NCI-H2029 (cell line): ENCODE measurements around the gene KIDINS220.
A peak's percentile ranks its signal among the peaks of the same experiment; 100 is the strongest.

Source experiments
- DNase-seq: peaks from one replicate; lab custom pipeline; 2025; lab: John Stamatoyannopoulos, UW

The KIDINS220 gene

DNA sequence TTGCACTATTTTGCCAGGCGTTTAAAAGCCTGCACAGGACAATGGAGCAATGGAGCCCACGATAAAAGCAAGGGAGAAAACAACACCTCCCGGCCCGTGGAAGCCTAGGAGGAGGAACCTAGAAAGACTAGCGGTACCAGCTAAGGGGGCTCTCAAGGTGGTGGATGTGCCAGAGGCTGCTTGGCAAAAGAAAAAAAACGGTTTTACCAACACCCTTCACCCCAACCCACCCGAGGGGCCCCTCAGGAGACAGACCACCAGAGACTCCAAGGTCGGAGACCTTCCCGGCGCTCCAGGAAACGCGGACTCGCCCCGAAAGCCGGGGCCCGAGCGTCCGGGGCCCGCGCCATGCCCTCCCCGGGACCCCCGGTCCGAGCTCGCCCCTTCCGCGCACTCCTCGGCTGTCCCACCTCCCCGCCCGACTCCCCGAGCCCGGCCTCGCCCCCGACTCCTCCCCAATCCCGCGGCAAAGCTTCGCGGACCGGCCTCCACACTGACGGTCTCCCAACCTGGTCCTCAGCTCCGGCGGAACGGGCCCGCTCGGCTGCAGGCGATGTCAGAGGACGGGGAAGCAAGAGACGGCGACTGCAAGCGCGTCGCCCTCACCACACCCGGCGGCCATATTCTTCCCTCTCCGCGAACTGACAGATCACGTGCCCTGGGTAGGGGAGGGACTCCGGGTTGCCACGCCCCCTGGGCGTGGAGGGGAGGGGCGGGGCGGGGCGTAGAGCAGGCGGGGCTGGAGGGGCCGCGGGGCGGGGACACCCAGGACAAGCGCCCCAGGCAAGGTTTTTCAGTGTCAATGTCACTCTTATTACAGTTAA is at the start of gene KIDINS220:
TSS of gene KIDINS220 (minus strand) at position 643 of the 824 bp plus-strand sequence. CDS start 10,520 bp downstream, outside the sequence.
- peak; percentile 53 for DNase-seq

DNA sequence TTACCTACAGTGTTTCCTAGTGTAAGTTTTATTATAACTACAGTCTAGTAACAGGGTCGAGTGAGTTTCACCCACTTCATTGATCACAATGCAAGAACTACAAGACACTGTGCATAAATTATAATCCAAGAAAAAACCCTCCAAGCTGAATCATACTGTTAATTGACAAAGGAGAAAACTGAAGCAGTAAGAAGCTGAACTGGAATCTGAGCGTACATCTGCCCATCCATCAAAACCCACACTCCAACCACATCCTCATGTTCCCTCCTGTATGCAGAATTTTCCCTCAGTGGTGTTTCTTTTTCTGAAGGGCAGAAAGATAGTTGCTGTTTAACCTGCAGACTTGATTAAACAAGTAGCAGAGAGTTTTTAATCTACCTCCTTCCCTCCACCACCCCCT is 49.5 kb upstream of the KIDINS220 start:
- no peak for DNase-seq

DNA sequence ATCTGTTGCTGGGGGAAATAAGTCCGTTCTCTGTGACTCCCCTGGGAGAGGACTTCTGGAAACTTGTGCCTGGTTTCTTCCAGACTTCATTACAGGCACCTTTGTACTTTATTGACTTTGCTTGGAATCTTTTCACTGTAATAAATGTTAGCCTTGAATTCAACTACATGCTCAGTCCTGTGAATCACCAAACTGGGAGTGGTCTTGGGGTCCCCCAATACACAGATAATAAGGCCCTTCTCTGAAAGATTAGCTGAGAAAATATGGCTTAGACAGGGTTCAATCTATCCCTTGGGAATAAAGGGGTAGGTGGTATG is 48.7 kb upstream of the KIDINS220 start:
- no peak for DNase-seq

DNA sequence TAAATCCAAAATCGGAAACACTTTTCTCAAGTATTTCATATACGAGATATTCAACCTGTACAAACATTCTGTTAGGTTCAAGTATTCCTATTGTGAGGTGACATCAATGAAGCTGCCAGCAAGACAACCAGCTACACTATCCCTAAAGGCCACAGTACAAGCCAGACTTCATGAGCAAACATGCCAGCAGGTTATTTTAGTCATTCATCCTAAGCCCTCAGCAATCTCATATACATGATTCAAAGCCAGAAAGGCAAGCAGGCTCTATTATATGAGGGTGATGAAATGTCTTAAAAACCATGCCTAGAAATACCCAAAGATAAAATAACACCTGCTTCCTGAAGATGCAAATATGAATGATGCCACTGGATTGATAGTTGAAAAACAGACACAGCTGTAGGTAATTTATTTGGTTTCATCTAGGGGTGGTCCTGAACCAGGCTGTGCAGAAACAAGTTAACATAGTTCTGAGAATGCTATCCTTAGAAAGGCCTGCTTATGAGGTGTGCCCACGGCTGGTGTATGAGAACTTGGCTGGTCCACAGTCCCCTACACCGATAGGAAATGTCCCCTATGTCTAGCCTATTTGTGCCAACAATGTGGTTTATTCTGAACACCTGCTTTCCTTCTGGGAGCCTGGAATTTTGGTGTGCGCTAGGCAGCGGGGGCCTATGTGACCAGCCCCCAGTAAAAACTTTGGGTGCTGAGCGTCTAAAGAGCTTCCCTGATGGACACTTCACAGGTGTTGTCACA is 48.2 kb upstream of the KIDINS220 start:
- no peak for DNase-seq

DNA sequence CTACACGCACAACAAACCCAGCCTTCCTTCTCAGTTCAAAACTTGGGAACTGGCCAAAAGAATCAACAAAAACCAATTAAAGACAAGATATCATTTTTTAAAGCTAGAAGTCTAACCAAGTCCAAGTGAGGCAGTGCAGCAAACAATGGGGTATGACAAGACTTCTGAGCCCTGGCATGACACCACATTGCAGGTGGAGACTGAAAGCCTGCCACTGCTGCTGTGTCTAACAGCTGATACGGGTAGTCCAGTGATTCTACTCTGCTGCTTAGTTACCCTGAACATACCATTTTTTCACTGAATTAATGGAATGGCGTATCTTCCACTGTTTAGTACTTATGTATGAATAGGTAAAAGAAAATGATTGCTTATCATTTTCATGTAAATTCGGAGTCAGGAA is 47.4 kb upstream of the KIDINS220 start:
- no peak for DNase-seq

DNA sequence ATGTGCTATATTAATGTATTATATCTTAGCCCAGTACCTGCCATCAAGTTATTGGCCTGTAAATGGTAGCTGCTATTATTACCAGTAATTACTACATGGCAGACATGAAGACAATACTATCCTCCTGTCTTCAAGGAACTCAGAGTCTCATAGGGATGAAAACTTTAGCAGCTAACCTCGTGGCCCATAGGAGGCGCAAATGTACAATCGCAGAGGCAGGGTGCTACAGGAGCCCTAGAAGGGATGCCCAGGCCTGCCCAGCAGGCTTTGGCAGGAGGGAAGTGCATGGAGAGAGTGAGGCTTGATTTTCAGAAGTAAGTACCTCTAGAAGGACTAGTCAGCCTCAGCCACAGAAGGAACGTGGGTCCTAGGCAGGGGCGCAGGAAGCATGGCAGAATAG is 44.7 kb upstream of the KIDINS220 start:
- DNase-seq, result no peak

DNA sequence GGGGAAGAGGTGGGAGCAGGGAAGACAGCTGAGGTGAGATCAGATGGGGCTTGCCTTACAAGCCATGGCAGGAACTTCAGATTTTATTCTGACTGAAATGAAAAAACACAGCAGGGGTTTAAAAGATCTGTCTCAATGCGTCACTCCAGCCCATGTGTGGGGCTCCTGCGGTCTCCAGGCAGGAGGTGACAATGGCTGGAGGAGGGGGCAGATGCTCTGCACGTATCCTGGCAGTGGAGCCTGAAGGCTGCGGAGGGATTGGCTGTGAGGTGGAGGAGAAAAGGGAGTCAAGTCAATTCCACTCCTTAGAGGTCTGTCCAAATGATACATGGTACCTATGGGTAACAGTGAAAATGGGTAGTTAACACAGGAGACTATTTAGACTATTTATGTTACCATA is 40.5 kb upstream of the KIDINS220 start:
- no peak for DNase-seq

DNA sequence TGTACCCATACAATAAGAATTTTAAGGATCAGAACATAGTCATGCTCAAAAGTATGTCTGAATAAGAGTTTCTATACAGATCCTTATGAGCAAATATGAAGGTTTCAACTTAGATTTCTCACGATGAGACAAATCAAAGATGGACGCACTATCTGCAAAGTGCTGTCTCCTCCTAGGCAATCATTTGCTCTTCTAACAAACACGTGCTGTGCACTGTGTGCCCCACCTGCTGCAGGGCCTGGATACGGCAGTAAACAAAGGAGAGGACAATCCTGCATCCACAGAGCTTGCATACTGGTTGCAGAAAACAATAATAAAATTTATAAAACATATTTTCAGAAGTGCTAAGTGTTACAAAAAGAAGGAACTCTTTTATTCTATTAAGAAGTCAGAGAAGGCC is 39.9 kb upstream of the KIDINS220 start:
- no peak for DNase-seq

DNA sequence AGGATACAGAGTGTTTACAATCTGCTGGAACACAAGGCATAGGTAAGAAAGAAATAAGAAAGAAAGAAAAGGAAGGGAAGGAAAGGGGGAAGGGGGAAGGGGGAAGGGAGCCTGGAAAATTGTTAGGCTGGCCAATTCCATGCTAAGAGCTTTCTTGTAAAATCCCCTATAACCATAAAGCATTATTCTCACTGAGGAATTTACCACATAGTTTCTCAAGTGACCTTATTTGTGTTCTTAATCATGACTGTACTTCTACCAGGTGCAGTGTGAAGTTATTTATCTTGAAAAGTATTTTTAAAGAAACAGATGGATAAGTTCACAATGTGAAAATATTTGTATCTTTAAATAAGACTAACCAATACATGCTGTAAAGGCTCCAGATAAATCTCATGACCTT is 39.2 kb upstream of the KIDINS220 start:
- DNase-seq, result no peak

DNA sequence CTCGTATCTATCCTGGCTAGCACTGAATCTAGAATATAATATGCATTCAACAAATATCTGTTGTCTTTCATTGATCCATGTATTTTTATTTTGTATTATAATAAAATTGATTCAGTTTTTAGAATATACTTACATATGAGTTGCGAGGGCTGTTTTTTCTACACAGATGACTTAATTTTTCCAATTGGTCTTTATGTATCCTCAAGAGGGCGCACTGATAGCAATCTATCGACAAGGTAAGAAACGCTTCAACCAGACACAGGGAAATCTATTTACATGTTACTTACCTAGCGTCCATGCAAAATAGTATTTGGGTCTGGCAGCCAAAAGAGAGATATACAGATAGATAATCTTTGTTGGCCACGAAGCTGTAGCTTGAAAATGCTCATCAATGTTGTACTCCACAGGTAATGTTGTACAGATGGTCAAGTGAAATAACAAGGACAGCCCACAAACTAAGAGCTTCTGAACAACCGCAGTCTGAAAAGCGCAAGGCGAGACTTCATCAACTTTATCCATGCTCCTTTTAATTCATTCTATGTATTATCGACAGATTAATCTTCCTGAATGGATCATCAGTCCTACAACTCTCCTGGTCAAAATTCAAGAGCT is 35.5 kb upstream of the KIDINS220 start:
- DNase-seq, result peak; percentile 12

DNA sequence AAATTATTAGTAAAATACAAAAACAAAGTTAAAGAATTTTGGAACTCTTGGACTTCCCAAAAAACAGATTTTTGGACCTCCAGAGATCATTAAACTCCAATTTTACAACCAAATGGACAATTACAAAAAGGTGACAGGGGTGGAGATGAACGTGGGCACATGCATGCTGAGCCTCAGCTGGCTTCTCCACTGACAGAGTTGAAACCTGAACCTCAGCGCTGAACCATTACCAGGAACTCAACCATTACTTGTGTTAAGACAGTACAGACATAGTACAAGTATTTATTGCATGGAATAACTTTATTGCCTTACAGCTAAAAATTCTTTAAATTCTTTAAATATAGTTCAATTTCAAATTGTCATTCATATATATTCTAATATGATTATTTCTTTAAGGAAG is 33.0 kb upstream of the KIDINS220 start:
- no peak for DNase-seq

DNA sequence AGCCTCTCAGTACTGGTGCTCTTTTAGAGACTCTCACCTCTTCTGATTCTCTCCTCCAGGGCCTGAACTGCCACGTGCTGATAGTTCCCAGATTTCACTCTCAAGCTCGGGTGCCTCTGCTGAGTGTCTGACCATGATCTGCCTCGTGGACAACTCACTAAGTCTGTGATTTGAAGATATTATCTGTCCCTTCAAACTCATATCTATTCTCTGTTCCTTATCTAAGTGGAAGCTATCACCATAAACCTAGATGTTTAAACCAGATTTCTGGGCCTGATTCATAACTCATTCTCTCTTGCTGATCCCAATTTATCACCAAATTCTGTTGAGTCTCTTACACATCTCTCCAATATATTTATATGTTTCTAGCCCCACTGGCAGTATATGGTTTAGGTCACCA is 29.9 kb upstream of the KIDINS220 start:
- no peak for DNase-seq

DNA sequence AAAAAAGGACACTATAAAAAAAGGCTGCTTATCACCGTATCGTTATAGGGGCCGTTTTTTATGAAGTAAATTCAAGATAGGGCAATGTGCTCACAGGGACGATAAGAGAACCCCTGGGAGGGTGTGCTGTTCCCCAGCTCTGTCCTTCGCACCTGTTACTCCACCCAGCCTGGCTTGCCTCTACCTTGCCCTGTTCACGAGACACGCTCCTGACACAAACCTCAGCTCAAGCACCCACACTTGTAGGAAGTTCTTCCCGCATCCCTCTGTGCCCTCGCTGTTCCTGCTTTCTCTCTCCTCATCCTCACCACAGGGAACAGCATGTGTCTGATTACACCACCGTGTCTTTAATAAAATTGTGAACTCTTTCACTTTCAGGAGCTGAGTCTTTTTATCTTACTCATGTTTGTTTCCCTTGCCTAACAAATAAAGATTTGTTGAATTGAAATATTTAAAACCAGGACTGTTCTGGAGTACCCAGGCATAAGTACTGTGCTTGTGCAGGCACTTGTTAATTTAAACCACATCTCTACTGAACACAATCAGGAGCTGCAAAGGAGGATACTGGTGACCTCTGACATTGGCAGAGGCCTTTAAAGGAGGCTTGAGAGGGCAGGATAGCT is 26.0 kb upstream of the KIDINS220 start:
- no peak for DNase-seq

DNA sequence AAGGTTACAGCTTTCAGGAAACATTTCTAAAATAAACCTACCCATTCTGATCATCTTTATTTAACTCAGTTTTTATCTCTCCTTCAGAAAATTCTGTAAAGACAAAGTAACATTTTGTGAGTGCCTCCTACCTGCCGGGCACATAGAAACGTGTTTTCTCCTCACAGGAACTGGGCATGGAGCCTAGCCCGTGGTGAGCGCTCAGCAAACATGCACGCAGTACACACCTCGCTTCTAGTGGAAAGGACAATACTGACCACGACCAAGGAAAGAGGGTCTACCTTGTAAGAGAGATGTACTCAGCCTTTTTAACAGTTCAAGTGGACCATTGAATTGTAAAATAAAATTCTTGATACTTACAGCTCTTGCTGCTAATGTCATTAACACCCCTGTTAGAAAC is 24.8 kb upstream of the KIDINS220 start:
- DNase-seq, result peak; percentile 41

DNA sequence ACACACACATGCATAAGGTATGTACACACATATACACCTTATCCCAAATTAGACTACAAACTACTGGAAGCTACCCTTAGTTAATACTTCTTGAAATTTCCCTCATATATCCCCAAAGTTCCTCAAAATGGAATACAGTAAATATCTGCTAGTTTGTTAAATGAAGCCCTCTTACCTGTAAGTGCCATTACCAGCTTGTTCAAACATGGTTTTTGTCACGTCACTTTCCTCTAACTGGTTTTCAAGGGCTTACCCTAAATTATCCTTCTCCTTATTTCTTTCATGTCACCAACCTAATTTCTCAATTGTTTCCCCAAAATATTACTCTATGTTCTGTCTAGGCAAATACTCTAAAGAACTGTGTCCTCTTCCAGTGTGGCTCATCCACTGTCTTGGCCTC is 24.4 kb upstream of the KIDINS220 start:
- DNase-seq, result no peak

DNA sequence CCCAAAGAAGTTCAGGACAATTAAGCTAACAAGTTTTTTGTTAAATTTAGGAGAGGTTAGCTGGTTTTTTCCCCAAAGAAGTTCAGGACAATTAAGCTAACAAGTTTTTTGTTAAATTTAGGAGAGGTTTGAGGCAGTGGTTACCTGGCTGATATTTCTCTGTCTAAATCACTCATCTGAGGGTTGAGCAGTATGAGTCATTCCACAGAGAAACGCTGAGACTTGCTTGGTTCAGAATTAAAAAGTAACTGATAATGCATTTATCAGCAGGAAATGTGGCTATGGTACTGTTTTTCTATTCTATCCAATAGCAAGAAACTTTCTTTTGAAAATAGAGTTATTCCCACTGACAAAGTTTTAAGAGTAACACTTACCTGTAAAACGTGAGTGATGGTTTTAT is 22.8 kb upstream of the KIDINS220 start:
- DNase-seq, result no peak

DNA sequence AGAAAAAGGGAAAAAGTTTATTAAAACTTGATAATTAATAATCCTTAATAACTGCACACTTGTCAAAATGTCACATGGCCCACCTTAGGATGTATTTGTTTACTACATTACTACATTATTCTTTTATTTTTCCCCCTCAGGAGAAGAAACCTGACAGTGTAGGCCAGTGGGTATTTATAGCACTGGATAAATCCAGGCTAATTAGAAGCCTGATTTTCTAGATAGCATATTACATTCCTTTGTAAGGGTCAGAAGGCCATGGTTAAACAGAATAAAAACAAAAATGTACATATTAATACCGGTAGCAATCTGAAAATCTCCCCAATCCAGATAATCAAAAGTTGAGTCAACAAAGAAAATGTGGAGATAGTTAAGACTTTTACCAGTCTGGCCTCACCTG is 21.5 kb upstream of the KIDINS220 start:
- no peak for DNase-seq

DNA sequence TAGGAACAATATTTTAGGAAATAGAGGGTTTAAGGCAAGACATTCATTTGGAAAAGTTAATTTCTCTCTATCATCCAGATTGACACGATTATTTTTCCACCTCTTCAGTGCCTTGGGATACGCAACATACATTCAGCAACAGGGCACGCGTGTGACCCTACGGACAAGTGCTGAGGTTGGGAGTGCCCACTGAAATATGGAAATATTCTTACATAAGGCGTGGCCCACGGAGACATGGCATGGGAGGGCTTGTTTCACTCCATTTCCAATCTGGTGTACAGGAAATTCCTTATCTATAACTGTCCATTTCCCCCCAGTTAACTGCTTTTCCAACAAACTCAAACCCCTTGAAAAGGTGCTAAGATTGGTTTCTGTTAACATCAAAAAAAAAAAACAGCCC is 20.9 kb upstream of the KIDINS220 start:
- no peak for DNase-seq

DNA sequence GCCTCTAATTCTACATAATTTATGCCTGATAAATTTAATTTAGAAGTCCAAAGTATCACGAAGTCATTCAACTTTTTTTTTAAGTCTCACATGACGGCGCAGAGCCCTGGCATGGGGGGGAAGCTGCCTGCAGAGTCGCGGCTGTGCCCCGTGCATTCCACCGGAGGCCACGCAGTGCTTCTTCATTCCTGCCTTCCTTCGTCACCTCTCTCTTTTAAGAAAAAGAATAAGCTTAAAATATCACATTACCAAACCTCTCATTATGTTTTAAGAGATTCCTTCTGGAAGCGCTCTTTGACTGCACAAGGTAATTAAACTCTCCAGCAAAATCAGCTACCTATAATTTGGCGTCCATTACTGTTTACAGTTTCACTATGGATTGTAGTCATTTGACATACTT is 20.3 kb upstream of the KIDINS220 start:
- DNase-seq, result no peak

DNA sequence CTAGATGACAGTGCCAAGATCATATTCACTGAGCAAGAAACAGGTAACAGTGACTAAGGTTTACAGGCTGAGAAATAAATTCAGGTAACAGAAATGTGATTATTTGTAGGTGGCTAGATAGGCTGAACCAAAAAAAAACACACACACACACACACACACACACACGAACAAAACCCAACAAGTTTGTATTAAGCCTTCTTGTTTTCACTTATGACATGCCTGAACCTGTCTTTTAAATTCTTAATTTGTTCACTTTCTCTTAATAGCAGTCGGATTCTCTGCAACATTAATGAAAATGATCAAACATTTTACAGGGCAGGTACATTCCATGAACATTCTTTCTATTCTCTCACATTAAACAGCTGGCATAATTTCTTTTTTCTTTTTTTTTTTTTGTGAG is 18.8 kb upstream of the KIDINS220 start:
- no peak for DNase-seq

DNA sequence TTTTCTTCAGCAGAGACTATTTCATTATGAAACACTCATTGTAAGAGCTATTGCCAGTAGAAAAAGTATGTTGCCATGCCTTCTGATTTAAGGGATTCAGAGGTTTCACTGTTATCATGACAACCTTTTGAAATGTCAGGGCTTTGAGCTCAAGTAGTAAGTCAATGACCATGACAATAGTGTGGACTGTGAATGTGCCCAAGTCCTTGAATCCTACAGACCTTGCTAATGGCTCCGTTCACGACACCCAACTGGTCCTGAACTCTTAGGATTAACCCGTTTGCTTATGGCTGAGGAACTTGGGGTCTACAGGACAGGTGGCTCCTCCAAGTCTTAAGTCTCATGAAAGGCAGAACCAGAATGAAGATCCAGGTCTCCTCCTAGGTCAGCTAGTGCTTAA is 17.6 kb upstream of the KIDINS220 start:
- DNase-seq, result no peak

DNA sequence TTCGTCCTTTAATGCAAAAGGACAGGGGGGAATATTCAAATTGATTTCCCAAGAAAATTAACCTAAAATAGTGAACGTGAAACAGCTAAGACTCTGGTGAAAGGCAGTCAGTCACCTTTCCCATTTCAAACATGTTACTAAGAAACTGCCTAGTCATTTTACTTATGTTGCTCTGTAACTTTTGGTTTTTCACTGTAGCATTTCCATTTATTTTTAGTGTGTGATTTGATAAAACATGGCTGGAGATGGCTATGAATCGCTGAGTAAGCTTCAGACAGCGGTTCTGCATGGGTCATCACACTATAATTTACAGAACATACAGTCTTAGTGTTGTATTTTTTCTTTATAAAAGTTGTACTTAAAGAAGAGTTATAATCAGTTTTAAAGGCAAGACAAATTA is 16.0 kb upstream of the KIDINS220 start:
- DNase-seq, result no peak
